Liver (tissue), 3 donors: ENCODE measurements around the gene VN1R5.

Experiments
- FOXA1 ChIP-seq: IDR thresholded peaks from 2 replicates; pipeline ENCODE4 v1.6.1; 2016; ENCODE audit warnings: antibody characterized with exemption
- GABPA ChIP-seq, 2 donors: IDR thresholded peaks in 1 of 2; conservative IDR thresholded peaks in 1 of 2; 2 replicates each; pipeline ENCODE4 v1.6.1; 2016; ENCODE audit warnings: antibody characterized with exemption in 2 of 2, mild to moderate bottlenecking in 1 of 2, moderate library complexity in 1 of 2
- HNF4G ChIP-seq: IDR thresholded peaks from 2 replicates; pipeline ENCODE4 v1.6.1; 2016; ENCODE audit warnings: antibody characterized with exemption
- NR2F2 ChIP-seq: IDR thresholded peaks from 2 replicates; pipeline ENCODE4 v1.6.1; 2016; ENCODE audit warnings: antibody characterized with exemption
- SP1 ChIP-seq: IDR thresholded peaks from 2 replicates; pipeline ENCODE4 v1.6.1; 2018; ENCODE audit warnings: antibody characterized with exemption, mild to moderate bottlenecking
- TAF1 ChIP-seq: conservative IDR thresholded peaks from 2 replicates; pipeline ENCODE4 v1.6.1; 2016; ENCODE audit warnings: antibody characterized with exemption, mild to moderate bottlenecking
- YY1 ChIP-seq: IDR thresholded peaks from 2 replicates; pipeline ENCODE4 v1.6.1; 2016; ENCODE audit warnings: antibody characterized with exemption, mild to moderate bottlenecking
- TF ChIP-seq, protein P1 (sequence below): fragments of 150-350 bp; IDR thresholded peaks from 2 replicates; pipeline ENCODE4 v1.5.1; 2017; ENCODE audit warnings: improper control_type of control experiment, low read depth, low read length; ENCODE audit not compliant: missing input control
- TF ChIP-seq, protein P2 (sequence below): IDR thresholded peaks from 2 replicates; pipeline ENCODE4 v1.6.1; 2016; ENCODE audit warnings: antibody characterized with exemption, mild to moderate bottlenecking
- TF ChIP-seq, protein P3 (sequence below): IDR thresholded peaks from 2 replicates; pipeline ENCODE4 v1.6.1; 2016; ENCODE audit warnings: antibody characterized with exemption
- TF ChIP-seq, protein P4 (sequence below): IDR thresholded peaks from 2 replicates; pipeline ENCODE4 v1.6.1; 2016; ENCODE audit warnings: antibody characterized with exemption
- TF ChIP-seq, protein P5 (sequence below): IDR thresholded peaks from 2 replicates; pipeline ENCODE4 v1.6.1; 2016; ENCODE audit warnings: antibody characterized with exemption
- donor health status: healthy.
- donor health status: healthy.

DNA sequence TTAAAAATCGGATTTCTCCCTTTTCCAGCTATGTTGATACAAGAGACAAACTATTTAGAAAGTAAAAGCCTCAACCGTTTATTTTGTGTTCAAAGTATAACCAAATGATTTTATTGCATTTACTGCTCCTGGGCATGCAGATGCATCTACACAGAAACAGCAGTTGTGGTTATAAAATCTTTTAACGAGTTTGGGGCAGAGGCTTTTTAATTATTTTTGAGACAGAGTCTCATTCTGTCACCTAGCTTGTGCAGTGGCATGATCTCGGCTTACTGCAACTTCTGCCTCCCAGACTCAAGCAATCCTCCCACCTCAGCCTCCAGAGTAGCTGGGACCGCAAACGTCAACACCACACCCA, 42.2 kb downstream of the VN1R5 start:
- TF ChIP-seq TAF1 (no peak), YY1 (no peak), HNF4G (no peak), NR2F2 (no peak), SP1 (no peak), GABPA (IDR thresholded peaks at IDR 0.05 in 1 of 2, conservative IDR thresholded peaks at IDR 0.05 in 1 of 2) (no peak), FOXA1 (no peak)
- TF ChIP-seq, protein P1, sequence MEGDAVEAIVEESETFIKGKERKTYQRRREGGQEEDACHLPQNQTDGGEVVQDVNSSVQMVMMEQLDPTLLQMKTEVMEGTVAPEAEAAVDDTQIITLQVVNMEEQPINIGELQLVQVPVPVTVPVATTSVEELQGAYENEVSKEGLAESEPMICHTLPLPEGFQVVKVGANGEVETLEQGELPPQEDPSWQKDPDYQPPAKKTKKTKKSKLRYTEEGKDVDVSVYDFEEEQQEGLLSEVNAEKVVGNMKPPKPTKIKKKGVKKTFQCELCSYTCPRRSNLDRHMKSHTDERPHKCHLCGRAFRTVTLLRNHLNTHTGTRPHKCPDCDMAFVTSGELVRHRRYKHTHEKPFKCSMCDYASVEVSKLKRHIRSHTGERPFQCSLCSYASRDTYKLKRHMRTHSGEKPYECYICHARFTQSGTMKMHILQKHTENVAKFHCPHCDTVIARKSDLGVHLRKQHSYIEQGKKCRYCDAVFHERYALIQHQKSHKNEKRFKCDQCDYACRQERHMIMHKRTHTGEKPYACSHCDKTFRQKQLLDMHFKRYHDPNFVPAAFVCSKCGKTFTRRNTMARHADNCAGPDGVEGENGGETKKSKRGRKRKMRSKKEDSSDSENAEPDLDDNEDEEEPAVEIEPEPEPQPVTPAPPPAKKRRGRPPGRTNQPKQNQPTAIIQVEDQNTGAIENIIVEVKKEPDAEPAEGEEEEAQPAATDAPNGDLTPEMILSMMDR, result no peak
- TF ChIP-seq, protein P2, sequence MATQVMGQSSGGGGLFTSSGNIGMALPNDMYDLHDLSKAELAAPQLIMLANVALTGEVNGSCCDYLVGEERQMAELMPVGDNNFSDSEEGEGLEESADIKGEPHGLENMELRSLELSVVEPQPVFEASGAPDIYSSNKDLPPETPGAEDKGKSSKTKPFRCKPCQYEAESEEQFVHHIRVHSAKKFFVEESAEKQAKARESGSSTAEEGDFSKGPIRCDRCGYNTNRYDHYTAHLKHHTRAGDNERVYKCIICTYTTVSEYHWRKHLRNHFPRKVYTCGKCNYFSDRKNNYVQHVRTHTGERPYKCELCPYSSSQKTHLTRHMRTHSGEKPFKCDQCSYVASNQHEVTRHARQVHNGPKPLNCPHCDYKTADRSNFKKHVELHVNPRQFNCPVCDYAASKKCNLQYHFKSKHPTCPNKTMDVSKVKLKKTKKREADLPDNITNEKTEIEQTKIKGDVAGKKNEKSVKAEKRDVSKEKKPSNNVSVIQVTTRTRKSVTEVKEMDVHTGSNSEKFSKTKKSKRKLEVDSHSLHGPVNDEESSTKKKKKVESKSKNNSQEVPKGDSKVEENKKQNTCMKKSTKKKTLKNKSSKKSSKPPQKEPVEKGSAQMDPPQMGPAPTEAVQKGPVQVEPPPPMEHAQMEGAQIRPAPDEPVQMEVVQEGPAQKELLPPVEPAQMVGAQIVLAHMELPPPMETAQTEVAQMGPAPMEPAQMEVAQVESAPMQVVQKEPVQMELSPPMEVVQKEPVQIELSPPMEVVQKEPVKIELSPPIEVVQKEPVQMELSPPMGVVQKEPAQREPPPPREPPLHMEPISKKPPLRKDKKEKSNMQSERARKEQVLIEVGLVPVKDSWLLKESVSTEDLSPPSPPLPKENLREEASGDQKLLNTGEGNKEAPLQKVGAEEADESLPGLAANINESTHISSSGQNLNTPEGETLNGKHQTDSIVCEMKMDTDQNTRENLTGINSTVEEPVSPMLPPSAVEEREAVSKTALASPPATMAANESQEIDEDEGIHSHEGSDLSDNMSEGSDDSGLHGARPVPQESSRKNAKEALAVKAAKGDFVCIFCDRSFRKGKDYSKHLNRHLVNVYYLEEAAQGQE, result no peak
- TF ChIP-seq, protein P3, sequence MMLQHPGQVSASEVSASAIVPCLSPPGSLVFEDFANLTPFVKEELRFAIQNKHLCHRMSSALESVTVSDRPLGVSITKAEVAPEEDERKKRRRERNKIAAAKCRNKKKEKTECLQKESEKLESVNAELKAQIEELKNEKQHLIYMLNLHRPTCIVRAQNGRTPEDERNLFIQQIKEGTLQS, result no peak
- TF ChIP-seq, protein P4, sequence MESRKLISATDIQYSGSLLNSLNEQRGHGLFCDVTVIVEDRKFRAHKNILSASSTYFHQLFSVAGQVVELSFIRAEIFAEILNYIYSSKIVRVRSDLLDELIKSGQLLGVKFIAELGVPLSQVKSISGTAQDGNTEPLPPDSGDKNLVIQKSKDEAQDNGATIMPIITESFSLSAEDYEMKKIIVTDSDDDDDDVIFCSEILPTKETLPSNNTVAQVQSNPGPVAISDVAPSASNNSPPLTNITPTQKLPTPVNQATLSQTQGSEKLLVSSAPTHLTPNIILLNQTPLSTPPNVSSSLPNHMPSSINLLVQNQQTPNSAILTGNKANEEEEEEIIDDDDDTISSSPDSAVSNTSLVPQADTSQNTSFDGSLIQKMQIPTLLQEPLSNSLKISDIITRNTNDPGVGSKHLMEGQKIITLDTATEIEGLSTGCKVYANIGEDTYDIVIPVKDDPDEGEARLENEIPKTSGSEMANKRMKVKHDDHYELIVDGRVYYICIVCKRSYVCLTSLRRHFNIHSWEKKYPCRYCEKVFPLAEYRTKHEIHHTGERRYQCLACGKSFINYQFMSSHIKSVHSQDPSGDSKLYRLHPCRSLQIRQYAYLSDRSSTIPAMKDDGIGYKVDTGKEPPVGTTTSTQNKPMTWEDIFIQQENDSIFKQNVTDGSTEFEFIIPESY, result no peak
- TF ChIP-seq, protein P5, sequence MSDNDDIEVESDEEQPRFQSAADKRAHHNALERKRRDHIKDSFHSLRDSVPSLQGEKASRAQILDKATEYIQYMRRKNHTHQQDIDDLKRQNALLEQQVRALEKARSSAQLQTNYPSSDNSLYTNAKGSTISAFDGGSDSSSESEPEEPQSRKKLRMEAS, result no peak
